DND-41 (cell line): Measurements from ENCODE around the gene ITIH6.

ENCODE experiments used
- ATAC-seq: fragments of 200-7000 bp; cut with Tn5 transposase; 3 replicates; pipeline ENCODE4 v1.9.1; 2021; ENCODE audit warnings: low read depth; ENCODE audit not compliant: insufficient read depth
- DNase-seq: peaks from one replicate; pipeline ENCODE4 v3.0.0-alpha.2; 2020
- H2AFZ ChIP-seq: 2 replicates; pipeline ENCODE4 v1.6.0; 2012; ENCODE audit warnings: low read depth, low read length
- H3K27ac ChIP-seq: 2 replicates; pipeline ENCODE4 v1.5.1; 2012; ENCODE audit warnings: low read length, inconsistent platforms
- H3K27me3 ChIP-seq: fragments of 200-600 bp; sonication (generic); 2 replicates; pipeline ENCODE4 v1.6.0; 2012; ENCODE audit warnings: low read length, mild to moderate bottlenecking, inconsistent platforms; ENCODE audit not compliant: insufficient read depth, poor library complexity
- H3K36me3 ChIP-seq: 2 replicates; pipeline ENCODE4 v1.5.1; 2012; ENCODE audit warnings: low read length, inconsistent platforms; ENCODE audit not compliant: insufficient read depth
- H3K4me1 ChIP-seq: 2 replicates; pipeline ENCODE4 v1.5.1; 2012; ENCODE audit warnings: mild to moderate bottlenecking, low read length; ENCODE audit not compliant: insufficient read depth
- H3K4me2 ChIP-seq: 2 replicates; pipeline ENCODE4 v1.6.0; 2012; ENCODE audit warnings: mild to moderate bottlenecking, moderate library complexity, low read length, inconsistent platforms; ENCODE audit not compliant: insufficient read depth
- H3K4me3 ChIP-seq, 2 experiments: fragments of 200-600 bp in 1 of 2; shearing (Covaris generic) in 1 of 2; 2 replicates each; pipeline ENCODE4 v1.5.1; 2012 to 2016; ENCODE audit warnings: inconsistent platforms in 2 of 2, low read length in 2 of 2, mild to moderate bottlenecking in 2 of 2, low read depth in 1 of 2, moderate library complexity in 1 of 2
- H3K79me2 ChIP-seq: 2 replicates; pipeline ENCODE4 v1.6.0; 2012; ENCODE audit warnings: low read length, inconsistent platforms; ENCODE audit not compliant: insufficient read depth
- H3K9ac ChIP-seq: 2 replicates; pipeline ENCODE4 v1.6.0; 2012; ENCODE audit warnings: low read depth, mild to moderate bottlenecking, inconsistent platforms, low read length, moderate library complexity
- H3K9me3 ChIP-seq: 2 replicates; pipeline ENCODE4 v1.5.1; 2012; ENCODE audit warnings: low read length, moderate library complexity, mild to moderate bottlenecking, inconsistent platforms; ENCODE audit not compliant: insufficient read depth, severe bottlenecking
- H4K20me1 ChIP-seq: 2 replicates; pipeline ENCODE4 v1.6.0; 2012; ENCODE audit warnings: low read length; ENCODE audit not compliant: insufficient read depth
- CTCF ChIP-seq: IDR thresholded peaks from 2 replicates; pipeline ENCODE4 v1.5.1; 2012; ENCODE audit warnings: borderline replicate concordance, low read length, moderate library complexity, mild to moderate bottlenecking; ENCODE audit not compliant: poor library complexity, severe bottlenecking; ENCODE audit errors: extremely low read depth
- EZH2 ChIP-seq: IDR thresholded peaks from 3 replicates; pipeline ENCODE4 v1.6.1; 2012; ENCODE audit warnings: borderline replicate concordance, low read depth, mild to moderate bottlenecking, moderate library complexity, low read length, inconsistent platforms; ENCODE audit not compliant: severe bottlenecking

The ITIH6 gene

GRCh38 chrX:54758114-54759055 lies 39.7 kb downstream of the ITIH6 start:
- ATAC-seq (no peak), DNase-seq (no peak)
- H3K4me2 ChIP-seq: no peak overlapping the region
- no peak overlapping the region for H3K4me3 ChIP-seq
- TF ChIP-seq EZH2: no peak
- TF ChIP-seq CTCF: no peak
- H3K27me3 ChIP-seq: no peaks in the 10 kb centered on the region
- H3K36me3 ChIP-seq: no peaks in the 10 kb centered on the region
- H3K4me1 ChIP-seq: no peaks in the 10 kb centered on the region
- H3K9me3 ChIP-seq: no peaks in the 10 kb centered on the region
- no peaks in the 10 kb centered on the region for H4K20me1 ChIP-seq
- H3K79me2 ChIP-seq: no peaks in the 10 kb centered on the region
- no peak overlapping the region for H2AFZ ChIP-seq
- no peak overlapping the region for H3K27ac ChIP-seq
- no peak overlapping the region for H3K9ac ChIP-seq

GRCh38 chrX:54754854-54755253 lies 43.2 kb downstream of the ITIH6 start:
- TF ChIP-seq EZH2 (no peak), CTCF (no peak)
- DNase-seq: no peak
- Histone ChIP-seq H3K9ac (no peak overlapping the region), H3K9me3 (no peaks in the 10 kb centered on the region), H3K4me2 (no peak overlapping the region), H3K4me1 (no peaks in the 10 kb centered on the region), H3K27me3 (no peaks in the 10 kb centered on the region), H3K36me3 (no peaks in the 10 kb centered on the region), H4K20me1 (no peaks in the 10 kb centered on the region), H3K27ac (no peak overlapping the region), H3K4me3 (no peak overlapping the region), H3K79me2 (no peaks in the 10 kb centered on the region), H2AFZ (no peak overlapping the region)
- ATAC-seq: no peak

GRCh38 chrX:54748626-54749025 lies 49.4 kb downstream of the ITIH6 start:
- Histone ChIP-seq H3K27me3 (no peaks in the 10 kb centered on the region), H3K9me3 (no peaks in the 10 kb centered on the region), H3K4me3 (no peak overlapping the region), H2AFZ (no peak overlapping the region), H3K36me3 (no peaks in the 10 kb centered on the region), H3K79me2 (no peaks in the 10 kb centered on the region), H4K20me1 (no peaks in the 10 kb centered on the region), H3K27ac (no peak overlapping the region), H3K9ac (no peak overlapping the region), H3K4me2 (no peak overlapping the region), H3K4me1 (peaks cover 12% of the 10 kb centered on the region)
- ATAC-seq (no peak), DNase-seq (no peak)
- TF ChIP-seq CTCF (no peak), EZH2 (no peak)
